HG02981 (cell line): Measurements from ENCODE around the gene APP.

ENCODE experiments used
- ATAC-seq: cut with Tn5 transposase; IDR thresholded peaks from one replicate; pipeline ENCODE4 v1.9.1; 2021; ENCODE audit warnings: mild to moderate bottlenecking, moderate library complexity; ENCODE audit not compliant: unreplicated experiment

The APP gene

DNA sequence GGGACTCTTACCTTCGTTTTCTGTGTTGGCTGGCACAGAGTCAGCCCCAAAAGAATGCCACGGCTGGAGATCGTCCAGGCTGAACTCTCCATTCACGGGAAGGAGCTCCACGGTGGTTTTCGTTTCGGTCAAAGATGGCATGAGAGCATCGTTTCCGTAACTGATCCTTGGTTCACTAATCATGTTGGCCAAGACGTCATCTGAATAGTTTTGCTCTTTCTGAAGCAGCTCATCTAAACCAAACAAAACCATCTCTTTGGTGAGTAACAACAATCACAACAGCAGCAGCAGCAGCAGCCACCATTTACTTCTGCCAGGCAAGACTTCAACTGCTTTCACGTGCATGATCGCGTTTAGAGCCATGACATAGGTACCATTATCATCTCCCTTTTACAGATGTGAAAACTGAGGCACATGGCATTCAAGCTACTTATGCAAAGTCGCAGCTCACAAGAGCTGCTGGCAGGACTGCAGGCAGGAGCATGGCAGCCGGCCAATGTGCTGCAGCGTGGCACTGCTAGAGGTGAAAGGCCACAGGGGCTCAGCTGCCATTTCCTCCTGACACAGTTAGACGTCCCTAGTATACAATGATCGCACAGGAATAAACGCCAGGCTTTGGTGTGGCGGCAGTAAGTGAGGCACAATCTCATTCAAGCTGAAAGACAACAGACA, 258.7 kb downstream of the APP start:
- ATAC-seq: no peak

DNA sequence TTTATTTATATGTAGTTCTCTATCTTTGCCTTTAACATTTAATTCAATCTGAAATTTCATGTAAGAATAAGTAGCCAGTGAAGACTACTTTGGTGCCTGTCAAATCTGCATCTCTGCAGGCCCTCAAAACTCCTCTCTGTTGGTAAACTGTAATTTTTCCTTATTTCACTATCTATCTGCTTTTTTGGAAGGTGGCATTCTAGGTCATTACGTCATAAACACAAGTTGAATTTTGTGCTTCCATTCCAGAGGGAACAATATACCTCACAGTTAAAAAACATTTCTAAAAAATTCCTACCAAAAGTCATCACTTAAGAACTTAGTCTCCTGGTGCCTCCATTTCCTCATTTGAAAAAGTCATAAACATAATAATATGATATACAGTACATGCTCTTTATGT, 259.8 kb downstream of the APP start:
- no peak for ATAC-seq

DNA sequence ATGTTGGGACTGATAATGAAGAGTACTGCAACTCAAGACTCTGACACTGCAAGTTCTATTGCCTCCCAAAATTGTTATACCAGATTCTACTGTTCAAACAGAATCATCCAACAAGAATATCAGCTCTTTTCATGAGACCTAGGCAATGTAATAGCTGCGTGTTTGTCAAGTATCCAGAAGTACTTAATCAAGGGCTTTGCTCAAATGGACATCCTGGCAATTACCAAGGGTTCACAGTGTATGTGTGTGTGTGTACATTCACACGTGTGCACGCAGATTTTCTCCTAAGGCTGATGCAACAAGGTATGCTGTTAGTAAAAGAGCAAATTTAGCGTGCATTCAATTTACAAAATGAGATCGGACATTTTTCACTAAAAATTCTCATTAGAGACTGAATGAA, 261.2 kb downstream of the APP start:
- ATAC-seq: no peak

DNA sequence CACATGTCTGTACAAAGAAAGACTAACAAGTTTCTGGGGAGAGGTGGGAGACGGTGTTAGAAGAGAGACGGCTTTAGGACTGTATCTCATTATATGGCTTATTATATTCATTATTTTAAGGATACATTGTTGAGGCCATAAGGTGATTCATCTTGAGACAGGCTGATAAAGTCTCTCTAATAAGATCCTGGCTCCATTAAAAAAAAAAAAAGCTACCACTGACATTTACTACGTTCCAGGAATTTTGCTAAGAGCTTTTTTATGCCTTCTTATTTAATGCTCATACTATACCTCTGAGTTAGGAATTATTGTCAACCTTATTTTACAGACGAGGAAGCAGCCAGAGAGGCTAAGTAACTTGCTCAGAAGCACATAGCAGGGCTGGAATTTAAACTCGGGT, 262.1 kb downstream of the APP start:
- no peak for ATAC-seq

DNA sequence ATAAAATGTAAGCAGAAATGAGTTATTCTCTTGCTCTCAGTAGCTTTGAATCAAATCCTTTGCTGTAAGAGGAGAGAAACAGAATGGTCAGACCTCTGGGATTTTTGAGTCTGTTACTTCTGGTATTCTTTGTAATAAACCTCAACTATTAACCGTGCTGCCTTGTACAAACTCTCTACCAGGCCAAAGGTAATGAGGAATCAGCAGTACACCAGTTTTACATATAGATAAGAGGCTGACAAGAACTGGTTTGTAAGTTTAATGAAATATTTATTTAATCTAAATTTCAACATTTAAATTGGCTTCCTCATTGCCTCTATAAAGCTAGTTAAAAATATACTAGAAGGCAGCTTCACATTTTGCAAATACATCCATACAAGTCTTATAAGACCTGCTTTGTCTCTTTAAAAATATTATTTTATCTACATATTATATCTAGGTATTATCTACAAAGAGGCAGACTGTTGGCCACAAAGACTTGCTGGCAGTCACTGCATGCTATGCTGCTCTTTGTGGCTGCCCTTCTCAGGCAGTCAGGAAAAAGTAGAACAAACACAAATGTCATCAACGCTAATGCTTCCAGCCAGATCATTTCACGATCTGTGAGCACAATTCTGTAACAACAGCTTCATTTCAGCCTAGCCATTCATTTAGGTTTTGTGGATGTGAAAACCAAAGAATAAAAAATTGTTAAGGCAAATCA, 262.8 kb downstream of the APP start:
- ATAC-seq: no peak

DNA sequence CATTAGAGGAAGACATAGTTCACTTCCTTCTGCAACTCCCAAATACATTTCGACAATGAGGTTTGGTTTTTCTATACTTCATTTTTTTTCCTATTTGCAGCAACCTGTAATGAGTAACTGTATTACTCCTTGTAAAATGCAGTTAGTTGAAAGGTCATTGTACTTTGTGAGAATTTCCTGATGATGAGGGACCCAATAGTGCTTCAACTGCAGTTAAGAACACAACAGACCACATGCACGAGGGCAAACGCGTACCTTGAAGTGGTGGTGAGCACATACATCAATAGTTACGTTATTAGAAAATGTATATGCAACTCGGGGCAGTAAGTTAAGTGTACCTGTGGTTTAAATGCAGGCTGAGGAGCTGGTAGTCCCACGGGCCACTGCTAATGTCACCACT, 264.0 kb downstream of the APP start:
- ATAC-seq: no peak

DNA sequence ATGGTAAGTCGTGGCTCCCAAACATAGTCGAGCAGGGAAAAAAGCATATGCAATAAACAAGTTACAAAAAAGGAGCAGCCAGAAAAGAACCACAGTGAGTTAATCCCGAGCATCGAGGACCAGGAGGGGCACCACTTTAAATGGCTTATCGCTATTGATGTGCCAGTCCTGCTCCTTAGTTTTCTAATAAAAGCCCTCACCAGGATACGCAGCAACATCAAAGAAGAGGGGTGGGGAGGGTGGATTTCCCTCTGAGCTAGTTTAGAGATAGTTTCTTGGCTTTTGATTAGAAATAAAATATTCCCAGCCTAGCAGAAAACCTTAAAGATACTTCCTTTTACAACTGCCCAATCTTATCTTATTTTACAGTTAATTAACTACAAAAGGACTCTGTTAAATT, 265.4 kb downstream of the APP start:
- no peak for ATAC-seq

DNA sequence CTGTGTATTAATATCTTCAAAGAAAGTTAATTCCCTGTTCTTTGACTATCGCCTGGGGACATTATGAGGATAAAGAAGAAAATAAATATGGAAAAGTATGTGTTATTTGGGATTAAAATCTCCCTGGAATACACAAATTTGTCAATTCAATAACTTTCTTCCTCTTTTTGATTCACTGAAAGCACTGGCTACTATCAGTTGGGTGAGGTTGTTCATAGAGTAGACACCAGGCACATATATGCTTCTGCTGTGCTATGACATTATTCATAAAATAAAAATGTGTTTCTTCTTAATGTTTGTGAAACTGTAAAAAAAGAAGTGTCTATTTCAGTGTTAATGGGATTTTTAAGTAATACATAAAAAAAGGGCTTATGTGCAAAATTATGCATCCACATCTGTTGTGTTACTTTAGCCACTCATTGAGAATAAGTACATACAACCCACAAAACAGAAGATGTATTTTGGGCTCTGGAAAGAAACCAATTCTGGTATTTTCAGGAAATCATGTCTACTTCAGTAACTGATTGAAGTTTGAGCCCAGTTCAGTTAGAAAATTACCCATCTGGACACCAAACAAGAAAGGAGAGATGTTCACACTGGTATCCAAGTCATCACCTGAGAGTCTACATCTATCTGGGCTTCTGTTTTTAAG, 266.4 kb downstream of the APP start:
- no peak for ATAC-seq

DNA sequence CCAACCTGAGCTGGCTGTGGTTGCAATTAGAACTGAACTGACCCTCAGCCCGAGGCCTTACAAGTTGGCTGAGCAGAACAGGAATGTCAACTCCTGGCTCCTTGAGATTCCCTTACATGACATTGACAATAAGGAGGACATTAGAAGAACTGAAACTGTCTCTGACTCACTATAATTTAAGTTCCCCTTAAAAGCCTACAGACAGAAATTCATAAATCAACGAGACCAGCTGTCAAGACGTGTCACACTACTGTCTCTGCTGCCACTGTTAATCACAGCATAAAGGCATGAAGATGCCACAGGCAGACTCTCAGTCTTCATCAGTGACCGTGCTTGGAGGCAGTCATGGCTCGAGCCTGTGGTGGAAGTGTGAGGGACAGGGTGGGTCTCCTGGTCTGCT, 267.0 kb downstream of the APP start:
- peak; percentile 68 for ATAC-seq

DNA sequence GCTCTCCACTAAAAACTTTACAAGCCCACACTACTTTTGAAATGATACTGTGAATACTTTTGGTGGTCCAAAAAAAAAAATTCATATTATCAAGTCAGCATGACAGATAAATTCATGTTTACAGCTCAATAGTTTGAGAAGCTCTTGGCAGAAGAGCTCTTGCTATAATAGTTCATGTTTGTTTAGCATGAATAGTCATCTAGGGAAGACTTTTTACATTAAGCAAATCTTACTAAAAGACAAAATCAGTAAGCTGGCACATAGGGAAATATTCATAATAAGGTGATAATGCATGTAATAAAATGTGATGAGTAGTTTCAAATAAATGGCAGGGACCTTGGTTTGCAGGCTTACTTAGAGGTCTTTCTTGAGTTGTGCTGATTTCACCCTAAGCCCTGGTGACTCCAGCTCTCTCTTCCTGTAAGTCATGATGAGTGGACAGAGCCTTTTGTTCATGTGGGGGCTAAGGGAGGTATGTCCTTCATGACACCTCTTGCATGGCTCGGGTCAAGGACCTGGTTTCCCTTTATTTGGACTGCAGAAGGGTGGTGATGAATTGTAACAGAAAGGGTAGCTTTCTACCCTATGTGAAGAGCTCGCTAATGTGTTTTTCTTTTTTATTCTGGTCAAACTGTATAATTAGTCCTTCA, 269.1 kb downstream of the APP start:
- no peak for ATAC-seq

DNA sequence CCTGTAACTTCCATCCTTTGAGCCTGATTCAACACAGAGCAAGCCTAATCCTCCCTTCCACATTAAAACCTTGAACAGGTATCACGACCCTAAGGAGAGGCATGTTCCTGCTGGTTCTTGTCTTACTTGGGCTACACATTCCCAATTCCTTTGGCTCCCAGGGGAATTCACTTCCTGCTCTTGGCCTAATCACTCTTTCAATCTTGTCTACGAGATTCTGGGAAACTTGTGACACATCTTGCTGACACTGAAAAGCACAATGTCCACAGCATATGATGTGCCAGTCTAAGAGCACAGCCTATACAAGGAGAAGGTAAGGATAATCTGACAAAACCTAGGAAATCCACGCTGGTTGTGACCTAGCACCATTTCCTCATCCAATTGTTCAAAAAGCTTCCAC, 271.9 kb downstream of the APP start:
- no peak for ATAC-seq

DNA sequence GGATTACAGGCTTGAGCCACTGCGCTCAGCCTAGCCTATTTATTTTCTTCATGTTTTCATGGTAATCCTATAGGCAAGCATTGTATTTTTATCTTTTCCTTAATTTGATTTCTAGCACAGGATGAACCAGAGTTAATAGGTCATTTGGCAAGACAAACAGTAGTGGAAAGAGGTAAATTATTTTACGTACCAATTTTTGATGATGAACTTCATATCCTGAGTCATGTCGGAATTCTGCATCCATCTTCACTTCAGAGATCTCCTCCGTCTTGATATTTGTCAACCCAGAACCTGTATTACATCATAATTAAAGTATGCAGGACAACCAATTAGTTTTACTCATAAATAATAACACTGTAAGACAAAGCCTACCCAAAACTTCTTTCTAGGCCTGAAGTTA, 273.2 kb downstream of the APP start:
- no peak for ATAC-seq

DNA sequence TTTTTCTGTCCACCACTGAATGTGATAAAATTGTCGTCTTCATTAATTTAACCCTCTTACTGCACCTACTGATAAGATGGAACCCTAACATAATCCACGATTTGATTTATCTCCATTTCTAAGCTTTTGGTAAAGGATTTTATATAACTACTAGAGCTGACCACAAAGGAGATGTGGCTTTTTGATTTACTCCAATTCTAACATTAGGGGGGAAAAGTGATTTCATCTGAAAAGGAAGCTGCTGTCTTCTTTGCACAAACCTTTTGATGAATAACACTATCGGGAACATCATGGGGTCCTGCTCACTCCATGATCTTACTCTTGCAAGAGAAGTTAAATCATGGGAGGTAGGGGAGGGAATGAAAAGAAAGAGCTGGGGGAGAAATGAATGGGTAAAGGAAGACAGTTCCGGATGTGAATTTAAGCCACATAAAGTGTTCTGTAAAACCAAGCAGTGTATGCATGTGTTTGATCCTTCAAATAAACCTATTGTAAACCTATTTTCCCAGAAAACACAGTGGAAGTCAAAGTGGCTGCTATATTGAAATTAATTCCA, 274.0 kb downstream of the APP start:
- ATAC-seq: no peak

DNA sequence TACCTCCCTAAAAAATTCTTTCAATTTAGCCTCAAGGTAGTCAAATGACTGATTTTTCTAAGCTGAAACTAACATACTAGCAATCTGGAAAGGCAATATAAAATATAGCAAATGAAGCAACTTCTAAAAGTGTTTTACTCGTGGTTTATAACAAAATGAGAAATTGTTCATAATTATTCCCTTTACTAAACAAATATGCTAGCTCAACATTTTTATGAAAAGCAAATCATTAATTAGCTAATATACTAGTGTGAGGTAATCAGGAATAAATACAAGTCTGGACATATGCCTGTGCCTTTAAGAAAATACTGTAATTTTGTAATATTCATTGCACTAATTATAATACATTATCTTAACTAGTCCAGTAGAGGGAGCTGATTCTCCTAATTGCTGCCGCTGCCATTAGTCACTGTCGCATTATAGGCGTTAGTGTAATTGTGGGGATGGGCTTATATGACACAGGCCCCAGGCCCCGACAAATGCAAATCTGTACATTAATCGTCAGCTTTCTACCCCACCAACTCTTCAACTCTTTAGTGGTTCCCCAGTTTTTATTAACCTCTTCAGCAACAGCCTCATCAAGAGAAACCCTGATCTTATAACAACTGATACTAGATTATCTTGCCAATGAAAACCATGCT, 274.9 kb downstream of the APP start:
- peak; percentile 80 for ATAC-seq

DNA sequence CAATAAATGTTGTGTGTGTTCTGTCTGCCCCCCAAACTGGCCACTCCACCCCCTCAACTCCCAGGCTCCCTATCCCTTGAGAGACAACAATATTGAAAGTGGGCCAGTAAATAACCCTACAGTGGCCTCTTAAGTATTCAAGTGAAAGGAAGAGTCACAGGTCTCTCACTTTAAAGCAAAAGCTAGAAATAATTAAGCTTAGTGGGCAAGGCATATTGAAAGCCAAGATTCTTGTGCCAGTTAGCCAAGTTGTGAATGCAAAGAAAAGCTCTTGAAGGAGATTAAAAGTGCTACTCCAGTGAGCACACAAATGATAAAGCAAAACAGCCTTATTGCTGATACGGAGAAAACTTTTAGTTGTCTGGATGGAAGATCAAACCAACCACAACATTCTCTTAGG, 277.4 kb downstream of the APP start:
- no peak for ATAC-seq

DNA sequence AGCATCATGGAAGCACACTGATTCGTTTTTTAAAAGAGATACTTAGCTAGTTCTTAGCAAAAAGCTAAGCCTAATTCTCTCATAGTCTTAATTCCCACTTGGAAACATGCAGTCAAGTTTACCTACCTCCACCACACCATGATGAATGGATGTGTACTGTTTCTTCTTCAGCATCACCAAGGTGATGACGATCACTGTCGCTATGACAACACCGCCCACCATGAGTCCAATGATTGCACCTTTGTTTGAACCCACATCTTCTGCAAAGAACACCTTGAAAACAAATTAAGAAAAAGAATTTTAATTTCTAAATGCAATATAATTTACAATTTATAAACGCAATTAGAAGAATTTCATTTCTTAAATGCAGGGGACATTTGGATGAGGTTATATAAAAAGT, 279.0 kb downstream of the APP start:
- ATAC-seq: no peak

DNA sequence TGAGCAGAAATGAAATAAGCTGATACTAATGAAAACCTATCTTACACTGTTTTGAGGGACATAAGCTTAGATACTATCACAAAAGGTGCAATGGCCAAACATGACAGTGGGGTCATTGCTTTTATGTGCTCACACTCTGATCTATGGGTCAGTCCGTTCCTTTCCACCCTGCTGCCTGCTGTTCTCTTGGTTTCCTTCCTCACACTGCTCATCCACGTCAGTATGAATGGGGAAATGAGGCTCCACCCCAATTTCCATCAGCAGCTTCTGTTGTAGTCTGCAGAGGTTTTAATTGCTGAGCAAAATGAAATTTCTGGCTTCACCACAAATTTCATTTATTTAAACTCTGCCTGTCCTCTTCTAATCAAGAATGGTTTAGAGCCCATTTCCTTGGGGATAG, 280.6 kb downstream of the APP start:
- no peak for ATAC-seq

DNA sequence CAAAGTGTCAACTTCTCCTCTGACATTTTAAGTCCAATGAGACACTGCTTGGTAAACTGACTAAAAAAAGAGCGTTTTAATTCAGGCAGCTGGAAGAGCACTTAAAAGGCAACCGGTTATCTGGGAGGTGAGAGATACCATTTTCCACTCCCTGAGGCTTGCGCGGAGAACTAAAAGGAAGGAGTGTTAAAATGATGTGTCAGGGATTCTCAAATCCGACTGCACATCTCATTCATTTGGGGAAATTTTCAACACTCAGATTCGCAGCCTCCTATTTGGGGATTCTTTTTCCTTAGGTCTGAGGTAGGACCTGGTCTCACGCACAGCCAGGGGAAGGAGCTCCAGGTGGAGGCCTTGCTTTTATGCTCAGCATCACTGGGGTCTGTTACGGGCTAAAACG, 281.9 kb downstream of the APP start:
- no peak for ATAC-seq

DNA sequence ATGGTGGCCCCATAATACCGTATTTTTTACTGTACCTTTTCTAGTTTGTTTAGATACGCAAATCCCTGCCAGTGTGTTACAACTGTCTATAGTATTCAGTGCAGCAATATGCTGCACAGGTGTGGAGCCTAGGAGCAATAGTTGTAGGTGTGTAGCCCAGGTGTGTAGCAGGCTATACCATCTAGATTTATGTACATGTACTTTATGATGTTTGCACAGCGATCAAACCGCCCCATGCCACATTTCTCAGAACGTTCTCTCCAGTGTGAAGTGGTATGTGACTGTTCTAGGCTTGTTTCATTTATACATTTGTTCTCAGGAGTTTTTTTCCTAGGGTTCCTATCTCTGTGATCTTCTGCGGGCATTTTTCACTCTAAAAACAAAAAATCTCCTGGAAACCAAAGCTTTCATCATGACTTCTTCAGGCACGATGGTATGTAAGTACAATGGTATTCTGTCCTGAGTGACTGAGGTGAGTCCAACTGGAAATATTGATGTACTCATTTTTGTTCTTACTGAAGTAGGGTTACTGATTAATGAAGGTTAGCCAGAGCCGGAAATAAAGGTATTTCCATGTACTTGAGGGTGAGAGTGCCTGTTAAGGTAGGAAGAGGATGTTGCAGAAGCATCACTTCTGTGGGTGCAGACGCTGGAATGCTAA, 282.8 kb downstream of the APP start:
- ATAC-seq: no peak

DNA sequence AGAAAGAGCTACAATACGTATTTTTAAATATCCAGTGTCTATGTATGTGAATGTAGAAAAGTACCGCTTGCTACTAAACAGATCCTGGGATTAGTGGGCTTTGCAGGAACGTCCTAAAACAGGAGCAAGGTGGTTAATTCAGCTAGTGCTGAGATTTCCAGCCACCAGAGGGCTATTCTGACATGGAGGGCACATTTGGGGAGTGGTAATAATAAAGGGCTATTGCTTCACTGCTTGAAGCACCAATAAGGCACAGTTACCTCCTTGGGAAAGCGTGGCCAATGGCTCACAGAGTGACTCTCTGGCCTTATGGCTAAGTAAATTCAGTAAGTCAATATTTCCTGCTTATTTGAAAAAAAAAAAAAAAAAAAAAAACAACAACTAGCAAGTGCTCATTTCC, 283.4 kb downstream of the APP start:
- no peak for ATAC-seq

DNA sequence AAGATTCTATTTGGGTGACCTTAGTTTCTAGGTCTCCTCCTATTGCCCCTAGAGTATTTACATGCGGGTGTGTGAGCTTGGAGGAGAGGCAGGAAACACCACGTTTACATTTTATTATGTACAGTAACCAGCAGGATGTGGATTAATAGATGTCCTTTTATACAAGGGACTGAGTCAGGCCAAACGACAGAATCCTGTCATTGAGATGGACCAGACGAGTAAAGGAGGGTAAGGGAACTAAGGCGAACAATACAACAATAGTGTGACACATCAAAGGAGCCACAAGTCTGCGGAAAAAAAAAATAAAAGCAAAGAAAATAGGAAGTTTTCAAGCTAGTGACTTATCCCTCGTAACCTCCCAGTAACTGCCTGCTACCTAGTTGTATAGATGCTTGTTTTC, 284.7 kb downstream of the APP start:
- ATAC-seq: no peak
